Loucy (cell line): ENCODE results near the gene CACNA2D4.

ENCODE experiments used
- CTCF ChIP-seq: fragments of 200-600 bp; sonication (generic); conservative IDR thresholded peaks from 2 replicates; pipeline ENCODE4 v1.5.1; 2014; ENCODE audit warnings: mild to moderate bottlenecking, antibody characterized with exemption, low read length
- EZH2phosphoT487 ChIP-seq: fragments of 200-600 bp; IDR thresholded peaks from 2 replicates; pipeline ENCODE4 v1.6.1; 2018; ENCODE audit warnings: antibody characterized with exemption, mild to moderate bottlenecking, moderate library complexity, borderline replicate concordance

- TF ChIP-seq CTCF = no peak
- TF ChIP-seq EZH2phosphoT487 = no peak
These were observed 63.2 kb downstream of the CACNA2D4 start for GRCh38 chr12:1855241-1855640.
